Heart right ventricle (tissue), 16 donors: Measurements from ENCODE around the gene FST. TPM values are rescaled to one million over a fixed set of nuclear protein-coding genes. Genes with fewer than 3 reads are reported as not detected.

Experiments
- ATAC-seq, 8 donors: fragments of 200-7000 bp; cut with Tn5 transposase; one replicate each; pipeline ENCODE4 v1.9.1; 2020; ENCODE audit warnings: mild to moderate bottlenecking in 8 of 8, moderate library complexity in 8 of 8, moderate number of reproducible peaks in 1 of 8
- DNase-seq, 2 donors: peaks; one replicate each; pipeline ENCODE4 v3.0.0-alpha.2; 2020
- H3K27ac ChIP-seq, 10 donors: fragments of 200-600 bp; sonication (generic) in 2 of 10; one replicate each; pipeline versions ENCODE4 v1.5.0 to v1.8.0; 2020 to 2022; ENCODE audit warnings: mild to moderate bottlenecking in 3 of 10
- H3K27me3 ChIP-seq, 7 donors: fragments of 200-600 bp; one replicate each; pipeline ENCODE4 v1.8.0; 2021 to 2022; ENCODE audit warnings: mild to moderate bottlenecking in 2 of 7
- H3K36me3 ChIP-seq, 9 donors: fragments of 200-600 bp; sonication (generic) in 1 of 9; one replicate each; pipeline versions ENCODE4 v1.5.0 to v1.8.0; 2020 to 2022; ENCODE audit warnings: mild to moderate bottlenecking in 2 of 9
- H3K4me1 ChIP-seq, 9 donors: fragments of 200-600 bp; sonication (generic) in 1 of 9; one replicate each; pipeline versions ENCODE4 v1.5.0 to v1.8.0; 2020 to 2022; ENCODE audit warnings: mild to moderate bottlenecking in 4 of 9
- H3K4me3 ChIP-seq, 10 donors: fragments of 200-600 bp; sonication (generic) in 2 of 10; one replicate each; pipeline versions ENCODE4 v1.5.0 to v1.8.0; 2020 to 2022; ENCODE audit warnings: mild to moderate bottlenecking in 7 of 10, moderate library complexity in 2 of 10
- H3K9me3 ChIP-seq, 11 donors: fragments of 200-600 bp in 10 of 11; sonication (generic) in 2 of 11; one replicate each; pipeline versions ENCODE4 v1.5.0 to v1.8.0; 2013 to 2022; ENCODE audit warnings: mild to moderate bottlenecking in 2 of 11, control low read depth in 1 of 11, moderate library complexity in 1 of 11
- WGBS, 2 donors: extraction: QIAGEN DNeasy Blood & Tissue Kit; methylation state at CpG; one replicate each; pipeline ENCODE4 v1.1.7; 2013; ENCODE audit warnings: inconsistent platforms in 1 of 2; 5-methylcytosine and 5-hydroxymethylcytosine counted together
- intact Hi-C, 10 donors: fragments of 100-400 bp; cut with DNase I; formaldehyde crosslinking; loops; one replicate each; pipeline versions ENCODE4 v1.11.1 to v1.14.2; 2022
- polyA plus RNA-seq, 2 donors: library from polyadenylated mRNA; stranded (reverse); fragments of 200-250 nt; gene quantifications; one replicate each; pipeline ENCODE4 v1.2.3, GENCODE V29; 2013
- total RNA-seq, 10 donors: library from RNA; stranded (reverse); fragmentation: NEBNext Ultra II Directional in 3 of 10; extraction: Animal tissue kit (Norgen Biotek cat#: 25700) in 3 of 10; gene quantifications; one replicate each; pipeline versions ENCODE4 v1.2.1 to v1.2.4, GENCODE V29; 2021 to 2023
- TF ChIP-seq, protein P1 (sequence below), 9 donors: fragments of 200-600 bp; sonication (generic) in 2 of 9; IDR thresholded peaks; one replicate each; pipeline versions ENCODE4 v1.5.0 to v1.8.0; 2021 to 2022; ENCODE audit warnings: antibody characterized with exemption in 9 of 9, mild to moderate bottlenecking in 5 of 9, moderate library complexity in 1 of 9
- donor health status: Arrhythmogenic right ventricular cardiomyopathy.
- donor health status: ischemic (EF 13 %, LVEDD 7.1; RV severe dilation, severe dysfunction).
- donor health status: healthy with polysubstance abuse.
- donor health status: DM: no; HTN: yes; CAD: no.
- donor health status: DM: no; HTN: no; CAD: no.
- donor health status: ischemic (EF 25% LVEDD 6.9; RV normal size, moderate dysfunction).
- donor health status: ischemic (EF 25% LVEDD 5.7; RV mildly dilated, moderate dysfunction).
- donor health status: healthy.
- donor health status: DM: yes; HTN: yes; CAD: no.
- donor health status: Ischemic cardiomyopathy.
- donor health status: ischemic (EF 35%, LVEDD 5.7; RV mildly dilated, moderate dysfunction).
- donor health status: nonischemic (EF 11% LVEDD 7.7; RV severe dilation, severe dysfunction).
- donor health status: DM: yes; HTN: yes; CAD: no.
- donor health status: PGD.
- donor health status: ischemic (EF 29% LVEDD 5.4; RV normal size, mild dysfunction).
- donor health status: nonischemic (EF 23%, LVEDD 6.1; RV moderate dilation, normal function).

Gene FST
- total and polyA plus RNA-seq, 12 donors: 0.57 to 9.2 (median 2.1) TPM

DNA sequence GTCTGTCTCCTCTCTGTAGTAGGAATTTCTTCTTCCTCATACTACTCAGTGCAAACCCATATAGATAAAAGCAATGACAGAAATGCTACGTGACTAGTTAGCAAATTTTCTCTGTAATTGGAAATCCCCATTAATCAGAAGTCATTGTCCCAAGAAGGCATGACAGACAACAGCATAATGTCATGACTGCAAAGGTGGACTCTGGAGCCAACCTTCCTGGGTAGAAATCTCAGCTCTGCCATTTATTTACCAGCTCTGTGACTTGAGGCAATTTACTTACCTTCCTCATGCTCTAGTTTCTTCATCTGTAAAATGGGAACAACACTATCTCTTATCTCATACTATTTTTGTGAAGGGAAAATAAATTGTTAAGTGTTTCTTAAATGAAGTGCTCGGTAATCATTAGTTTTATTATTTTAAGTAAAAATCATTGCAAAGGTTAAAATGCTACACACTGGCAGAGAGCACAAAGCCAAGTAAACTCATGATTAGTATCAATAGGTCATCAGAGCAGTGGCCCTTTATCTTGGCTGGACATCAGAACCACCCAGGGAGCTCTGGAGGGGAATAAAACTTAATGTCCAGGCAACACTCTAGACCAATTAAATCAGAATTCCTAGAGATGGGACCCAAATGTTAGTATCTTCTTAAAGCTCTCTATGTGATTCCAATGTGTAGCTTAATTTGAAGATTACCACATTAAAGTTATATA is 43.8 kb upstream of the FST start:
- 89 to 94% methylated on average over 2 of the region's 2 CpGs for WGBS, 2 donors
- TF ChIP-seq, protein P1, sequence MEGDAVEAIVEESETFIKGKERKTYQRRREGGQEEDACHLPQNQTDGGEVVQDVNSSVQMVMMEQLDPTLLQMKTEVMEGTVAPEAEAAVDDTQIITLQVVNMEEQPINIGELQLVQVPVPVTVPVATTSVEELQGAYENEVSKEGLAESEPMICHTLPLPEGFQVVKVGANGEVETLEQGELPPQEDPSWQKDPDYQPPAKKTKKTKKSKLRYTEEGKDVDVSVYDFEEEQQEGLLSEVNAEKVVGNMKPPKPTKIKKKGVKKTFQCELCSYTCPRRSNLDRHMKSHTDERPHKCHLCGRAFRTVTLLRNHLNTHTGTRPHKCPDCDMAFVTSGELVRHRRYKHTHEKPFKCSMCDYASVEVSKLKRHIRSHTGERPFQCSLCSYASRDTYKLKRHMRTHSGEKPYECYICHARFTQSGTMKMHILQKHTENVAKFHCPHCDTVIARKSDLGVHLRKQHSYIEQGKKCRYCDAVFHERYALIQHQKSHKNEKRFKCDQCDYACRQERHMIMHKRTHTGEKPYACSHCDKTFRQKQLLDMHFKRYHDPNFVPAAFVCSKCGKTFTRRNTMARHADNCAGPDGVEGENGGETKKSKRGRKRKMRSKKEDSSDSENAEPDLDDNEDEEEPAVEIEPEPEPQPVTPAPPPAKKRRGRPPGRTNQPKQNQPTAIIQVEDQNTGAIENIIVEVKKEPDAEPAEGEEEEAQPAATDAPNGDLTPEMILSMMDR (IDR thresholded peaks at IDR 0.05): no peak
- no peaks in the 10 kb centered on the region for H3K27me3 ChIP-seq
- intact Hi-C loops: loop anchor here in 1 of 10 donors (10.0 kb wide), 1 partner anchor 262 kb away; no protein-coding TSS in a partner anchor
- no peaks in the 10 kb centered on the region for H3K4me1 ChIP-seq
- no peak for DNase-seq
- H3K36me3 ChIP-seq: no peaks in the 10 kb centered on the region
- no peak for ATAC-seq
- H3K4me3 ChIP-seq: no peak overlapping the region
- H3K9me3 ChIP-seq: no peaks in the 10 kb centered on the region
- no peak overlapping the region for H3K27ac ChIP-seq

- Histone ChIP-seq H3K9me3 (no peaks in the 10 kb centered on the region), H3K36me3 (no peaks in the 10 kb centered on the region), H3K27ac (no peak overlapping the region), H3K4me1 (no peaks in the 10 kb centered on the region), H3K4me3 (no peak overlapping the region), H3K27me3 (no peaks in the 10 kb centered on the region)
- TF ChIP-seq, protein P1 (IDR thresholded peaks at IDR 0.05): no peak
- 95 to 97% methylated on average over 13 of the region's 13 CpGs for whole genome bisulfite sequencing, 2 donors
- DNase-seq: no peak
- ATAC-seq: no peak
- intact Hi-C loops: loop anchor here in 1 of 10 donors (10.0 kb wide), 1 partner anchor 263 kb away; no protein-coding TSS in a partner anchor
These were observed 42.4 kb upstream of the FST start for GRCh38 chr5:53438079-53438478.

DNA sequence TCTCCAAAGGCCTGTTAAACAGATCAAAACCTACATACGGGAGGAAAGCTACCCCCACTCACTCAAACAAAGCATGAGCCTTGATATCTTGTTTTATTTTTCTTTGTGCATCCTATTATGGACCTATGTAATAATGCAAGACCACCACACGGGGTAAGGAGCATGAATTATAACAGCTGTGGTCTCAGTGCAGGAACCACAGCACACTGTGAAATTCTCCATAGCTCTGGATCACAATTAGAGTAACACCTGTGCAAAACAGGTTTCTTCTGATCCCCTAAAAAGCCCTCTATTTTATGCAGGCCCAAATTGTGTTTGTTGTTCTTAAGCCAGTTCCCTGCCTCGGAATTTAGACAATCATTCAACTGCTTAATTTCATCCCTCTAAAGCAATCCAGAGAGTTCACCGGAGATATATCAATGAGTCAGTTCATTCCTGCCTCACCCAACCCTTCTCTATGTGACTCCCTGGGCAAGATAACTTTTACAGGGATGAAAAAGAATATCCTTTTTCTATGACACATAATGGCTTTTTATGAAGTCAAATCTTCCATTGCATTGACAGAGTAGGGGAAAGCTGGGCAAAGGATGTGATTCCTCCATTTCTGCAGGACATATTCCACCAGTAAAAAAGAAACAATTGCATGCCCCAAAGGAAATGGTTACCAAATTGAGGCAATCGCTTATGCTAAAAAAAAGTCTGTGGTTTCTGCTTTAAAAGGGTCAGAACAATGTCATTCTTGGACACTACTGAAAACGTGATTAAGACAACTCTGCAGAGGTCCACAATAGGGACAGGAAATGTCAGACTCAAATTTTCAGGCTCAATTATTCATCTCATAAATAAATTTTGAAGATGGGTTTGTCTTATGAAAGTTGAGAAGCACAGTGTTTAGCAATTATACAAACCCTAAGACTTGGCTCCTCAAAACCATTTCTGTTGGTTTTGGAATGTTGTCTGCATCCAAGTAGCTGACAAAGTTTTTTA is 41.6 kb upstream of the FST start:
- no peak overlapping the region for H3K27ac ChIP-seq
- H3K4me1 ChIP-seq: no peaks in the 10 kb centered on the region
- H3K4me3 ChIP-seq: no peak overlapping the region
- 58 to 72% methylated on average over 6 of the region's 6 CpGs for WGBS, 2 donors
- H3K9me3 ChIP-seq: no peaks in the 10 kb centered on the region
- ATAC-seq (no peak), DNase-seq (no peak)
- TF ChIP-seq, protein P1 (IDR thresholded peaks at IDR 0.05): no peak
- no peaks in the 10 kb centered on the region for H3K27me3 ChIP-seq
- H3K36me3 ChIP-seq: no peaks in the 10 kb centered on the region
- intact Hi-C loops: loop anchor here in 1 of 10 donors (10.0 kb wide), 1 partner anchor 264 kb away; no protein-coding TSS in a partner anchor

GRCh38 chr5:53442961-53443360 is 37.5 kb upstream of the FST start:
- WGBS, 2 donors: 79 to 89% methylated on average over 1 of the region's 1 CpG
- TF ChIP-seq, protein P1 (IDR thresholded peaks at IDR 0.05): no peak
- intact Hi-C loops: no loop called here
- Histone ChIP-seq H3K27me3 (no peaks in the 10 kb centered on the region), H3K9me3 (no peaks in the 10 kb centered on the region), H3K27ac (no peak overlapping the region), H3K4me3 (no peak overlapping the region), H3K36me3 (no peaks in the 10 kb centered on the region), H3K4me1 (no peaks in the 10 kb centered on the region)
- ATAC-seq: no peak
- no peak for DNase-seq
